NB4 (cell line): Measurements from ENCODE around the gene PITX2.

Experiments
- POLR2A ChIP-seq: IDR thresholded peaks from 2 replicates; pipeline ENCODE4 v1.6.1; 2011; ENCODE audit warnings: mild to moderate bottlenecking; ENCODE audit not compliant: insufficient read length; ENCODE audit errors: extremely low read depth
- TF ChIP-seq, protein P1 (sequence below): IDR thresholded peaks from one replicate; pipeline ENCODE4 v1.5.1; 2012; ENCODE audit warnings: low read depth, low read length
- TF ChIP-seq, protein P2 (sequence below): IDR thresholded peaks from 2 replicates; pipeline ENCODE4 v1.6.1; 2011; ENCODE audit warnings: low read depth, low read length

DNA sequence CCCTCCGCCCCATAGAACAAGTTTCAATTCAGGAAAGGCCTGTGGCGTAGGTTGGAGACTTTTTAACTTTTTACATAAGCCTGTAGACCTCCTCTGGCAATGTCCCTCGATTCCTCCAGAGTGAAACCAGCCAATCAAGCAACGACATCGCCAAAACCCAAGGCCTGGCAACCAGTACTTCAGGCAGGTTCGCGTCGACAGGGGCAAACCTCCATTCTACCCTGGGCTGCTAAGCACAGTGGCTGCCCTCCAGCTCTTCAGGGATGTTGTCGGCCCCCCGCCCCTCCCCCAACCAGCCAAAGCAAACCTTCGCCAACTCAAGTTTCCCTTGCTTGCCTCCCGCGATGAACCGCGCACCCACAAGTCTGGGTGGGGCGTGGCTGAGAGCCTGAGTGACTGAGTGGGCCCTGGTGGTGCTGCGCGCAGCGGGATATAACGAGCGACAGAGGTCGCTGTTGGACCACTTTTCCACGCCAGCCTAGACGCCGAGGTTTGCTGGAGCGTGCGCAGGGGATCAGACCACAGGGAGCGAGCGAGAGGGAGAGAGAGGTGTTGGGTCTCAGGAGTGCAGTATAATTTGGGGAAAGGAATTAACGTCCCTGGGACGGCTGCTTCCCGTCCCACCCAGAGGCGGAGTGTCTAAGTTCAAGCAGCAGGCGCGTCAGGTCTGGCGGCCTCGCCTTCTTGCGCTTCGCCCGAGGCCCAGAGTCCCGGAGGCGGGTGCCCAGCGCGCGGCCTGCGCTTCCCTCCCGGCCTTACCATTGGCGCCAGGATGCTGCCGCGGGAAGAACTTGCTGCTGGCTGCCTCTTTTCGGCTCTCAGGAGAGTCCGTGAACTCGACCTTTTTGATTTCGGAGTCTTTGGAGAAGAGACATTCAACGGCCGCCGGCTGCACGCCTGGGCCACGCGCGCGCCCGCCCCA is 9.0 kb upstream of the PITX2 start:
- TF ChIP-seq, protein P1, sequence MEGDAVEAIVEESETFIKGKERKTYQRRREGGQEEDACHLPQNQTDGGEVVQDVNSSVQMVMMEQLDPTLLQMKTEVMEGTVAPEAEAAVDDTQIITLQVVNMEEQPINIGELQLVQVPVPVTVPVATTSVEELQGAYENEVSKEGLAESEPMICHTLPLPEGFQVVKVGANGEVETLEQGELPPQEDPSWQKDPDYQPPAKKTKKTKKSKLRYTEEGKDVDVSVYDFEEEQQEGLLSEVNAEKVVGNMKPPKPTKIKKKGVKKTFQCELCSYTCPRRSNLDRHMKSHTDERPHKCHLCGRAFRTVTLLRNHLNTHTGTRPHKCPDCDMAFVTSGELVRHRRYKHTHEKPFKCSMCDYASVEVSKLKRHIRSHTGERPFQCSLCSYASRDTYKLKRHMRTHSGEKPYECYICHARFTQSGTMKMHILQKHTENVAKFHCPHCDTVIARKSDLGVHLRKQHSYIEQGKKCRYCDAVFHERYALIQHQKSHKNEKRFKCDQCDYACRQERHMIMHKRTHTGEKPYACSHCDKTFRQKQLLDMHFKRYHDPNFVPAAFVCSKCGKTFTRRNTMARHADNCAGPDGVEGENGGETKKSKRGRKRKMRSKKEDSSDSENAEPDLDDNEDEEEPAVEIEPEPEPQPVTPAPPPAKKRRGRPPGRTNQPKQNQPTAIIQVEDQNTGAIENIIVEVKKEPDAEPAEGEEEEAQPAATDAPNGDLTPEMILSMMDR: peak; percentile 52
- no peak for TF ChIP-seq POLR2A
- TF ChIP-seq, protein P2, sequence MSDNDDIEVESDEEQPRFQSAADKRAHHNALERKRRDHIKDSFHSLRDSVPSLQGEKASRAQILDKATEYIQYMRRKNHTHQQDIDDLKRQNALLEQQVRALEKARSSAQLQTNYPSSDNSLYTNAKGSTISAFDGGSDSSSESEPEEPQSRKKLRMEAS: no peak
